Erythroblast (primary cell): ENCODE data around the gene GOLGA6L10.

Experiments used
- GATA1 ChIP-seq: IDR thresholded peaks from 2 replicates; pipeline ENCODE4 v1.6.1; 2011; ENCODE audit warnings: low read depth, mild to moderate bottlenecking, control low read depth, low read length, moderate library complexity
- POLR2A ChIP-seq: IDR thresholded peaks from 2 replicates; pipeline ENCODE4 v1.6.1; 2011; ENCODE audit warnings: mild to moderate bottlenecking, low read length

DNA sequence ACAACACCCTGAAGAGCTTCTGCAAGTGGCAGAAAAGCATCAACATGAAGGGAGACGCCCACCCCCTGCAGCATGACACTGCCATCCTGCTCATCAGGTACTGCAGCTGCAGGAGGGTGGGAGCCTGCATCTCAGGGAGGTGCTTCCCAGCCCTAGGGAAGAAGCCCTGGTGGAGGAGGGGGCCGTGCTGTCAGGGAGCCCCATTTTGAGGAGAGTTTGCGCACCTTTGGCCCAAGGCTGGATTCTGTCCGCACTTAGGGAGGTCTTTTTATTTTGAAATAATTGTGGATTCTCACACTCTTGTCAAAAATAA lies 44.5 kb downstream of the GOLGA6L10 start:
- TF ChIP-seq POLR2A (no peak), GATA1 (no peak)
